BLaER1 (cell line): Measurements from ENCODE around the gene SLC25A25.

Experiments used
- H3K27ac ChIP-seq: shearing (Covaris generic); formaldehyde crosslinking; 2 replicates; pipeline ENCODE4 v1.8.1; 2022
- H3K27me3 ChIP-seq: shearing (Covaris generic); formaldehyde crosslinking; 2 replicates; pipeline ENCODE4 v1.8.1; 2022
- H3K36me3 ChIP-seq: shearing (Covaris generic); formaldehyde crosslinking; 2 replicates; pipeline ENCODE4 v1.8.1; 2022
- H3K4me1 ChIP-seq: shearing (Covaris generic); formaldehyde crosslinking; 2 replicates; pipeline ENCODE4 v1.8.1; 2022
- H3K4me2 ChIP-seq: shearing (Covaris generic); formaldehyde crosslinking; 2 replicates; pipeline ENCODE4 v1.8.1; 2022
- H3K4me3 ChIP-seq: shearing (Covaris generic); formaldehyde crosslinking; 2 replicates; pipeline ENCODE4 v1.8.1; 2022
- H3K9ac ChIP-seq: shearing (Covaris generic); formaldehyde crosslinking; 2 replicates; pipeline ENCODE4 v1.8.1; 2022
- H3K9me3 ChIP-seq: shearing (Covaris generic); formaldehyde crosslinking; 2 replicates; pipeline ENCODE4 v1.8.1; 2022
- H4K20me1 ChIP-seq: shearing (Covaris generic); formaldehyde crosslinking; 2 replicates; pipeline ENCODE4 v1.8.1; 2022
- Cebpa-rat ChIP-seq: shearing (Covaris generic); IDR thresholded peaks from 2 replicates; pipeline ENCODE4 v1.8.1; 2022

Gene SLC25A25

GRCh38 chr9:128051932-128052709, 15.9 kb upstream of the SLC25A25 start:
- no peak overlapping the region for H3K9ac ChIP-seq

GRCh38 chr9:128053560-128053959, 14.5 kb upstream of the SLC25A25 start:
- no peak overlapping the region for H3K9ac ChIP-seq
- H3K27me3 ChIP-seq, result no peaks in the 10 kb centered on the region
- no peak overlapping the region for H3K27ac ChIP-seq
- no peak overlapping the region for H3K4me2 ChIP-seq
- no peak for TF ChIP-seq Cebpa-rat
- no peaks in the 10 kb centered on the region for H4K20me1 ChIP-seq
- H3K4me1 ChIP-seq, result peaks cover 25% of the 10 kb centered on the region
- H3K9me3 ChIP-seq, result no peaks in the 10 kb centered on the region
- H3K36me3 ChIP-seq, result no peaks in the 10 kb centered on the region
- no peak overlapping the region for H3K4me3 ChIP-seq

More at GRCh38 chr9:128051932-128052709, 15.9 kb upstream of the SLC25A25 start:
- no peak overlapping the region for H3K27ac ChIP-seq
- peaks cover 25% of the 10 kb centered on the region for H3K4me1 ChIP-seq
- H3K4me2 ChIP-seq, result no peak overlapping the region
- no peak overlapping the region for H3K4me3 ChIP-seq
- H3K36me3 ChIP-seq, result no peaks in the 10 kb centered on the region
- H4K20me1 ChIP-seq, result no peaks in the 10 kb centered on the region
- H3K9me3 ChIP-seq, result no peaks in the 10 kb centered on the region
- no peaks in the 10 kb centered on the region for H3K27me3 ChIP-seq
- no peak for TF ChIP-seq Cebpa-rat

GRCh38 chr9:128054087-128054486, 13.9 kb upstream of the SLC25A25 start:
- no peak overlapping the region for H3K27ac ChIP-seq
- no peaks in the 10 kb centered on the region for H3K27me3 ChIP-seq
- TF ChIP-seq Cebpa-rat, result no peak
- no peak overlapping the region for H3K4me3 ChIP-seq
- no peaks in the 10 kb centered on the region for H3K36me3 ChIP-seq
- H3K4me2 ChIP-seq, result peak overlapping the region; percentile 63; the same call in 1 of the 2 replicates
- H3K9me3 ChIP-seq, result no peaks in the 10 kb centered on the region
- peaks cover 25% of the 10 kb centered on the region for H3K4me1 ChIP-seq
- no peak overlapping the region for H3K9ac ChIP-seq
- no peaks in the 10 kb centered on the region for H4K20me1 ChIP-seq

GRCh38 chr9:128055344-128056040, 12.5 kb upstream of the SLC25A25 start:
- Histone ChIP-seq H3K4me1 (peaks cover 29% of the 10 kb centered on the region), H3K36me3 (no peaks in the 10 kb centered on the region), H4K20me1 (no peaks in the 10 kb centered on the region), H3K27ac (peak overlapping the region; percentile 65), H3K9ac (peak overlapping the region; percentile 50; the same call in 1 of the 2 replicates), H3K27me3 (no peaks in the 10 kb centered on the region), H3K9me3 (no peaks in the 10 kb centered on the region), H3K4me2 (peak overlapping the region; percentile 63), H3K4me3 (no peak overlapping the region)
- TF ChIP-seq Cebpa-rat, result no peak

GRCh38 chr9:128056086-128056485, 11.9 kb upstream of the SLC25A25 start:
- H3K4me1 ChIP-seq, result peaks cover 35% of the 10 kb centered on the region
- H3K9ac ChIP-seq, result peak overlapping the region; percentile 24; the same call in 1 of the 2 replicates
- H3K27ac ChIP-seq, result peak overlapping the region; percentile 65
- no peak for TF ChIP-seq Cebpa-rat
- H3K27me3 ChIP-seq, result no peaks in the 10 kb centered on the region
- no peak overlapping the region for H3K4me3 ChIP-seq
- H4K20me1 ChIP-seq, result no peaks in the 10 kb centered on the region
- H3K36me3 ChIP-seq, result no peaks in the 10 kb centered on the region
- H3K4me2 ChIP-seq, result peak overlapping the region; percentile 63
- no peaks in the 10 kb centered on the region for H3K9me3 ChIP-seq

GRCh38 chr9:128056887-128057723, 10.9 kb upstream of the SLC25A25 start:
- no peak overlapping the region for H3K9ac ChIP-seq
- TF ChIP-seq Cebpa-rat, result no peak
- no peaks in the 10 kb centered on the region for H3K9me3 ChIP-seq
- no peaks in the 10 kb centered on the region for H4K20me1 ChIP-seq
- H3K4me2 ChIP-seq, result no peak overlapping the region
- no peaks in the 10 kb centered on the region for H3K27me3 ChIP-seq
- H3K36me3 ChIP-seq, result no peaks in the 10 kb centered on the region
- no peak overlapping the region for H3K4me3 ChIP-seq
- H3K4me1 ChIP-seq, result peaks cover 45% of the 10 kb centered on the region
- H3K27ac ChIP-seq, result 0 out of 2 replicates have a peak overlapping the region, but pooled peaks have one; percentile 65

- Histone ChIP-seq H3K9ac (no peak overlapping the region), H3K36me3 (no peaks in the 10 kb centered on the region), H3K27ac (no peak overlapping the region), H4K20me1 (no peaks in the 10 kb centered on the region), H3K9me3 (no peaks in the 10 kb centered on the region), H3K4me1 (peaks cover 52% of the 10 kb centered on the region), H3K4me2 (no peak overlapping the region), H3K27me3 (no peaks in the 10 kb centered on the region), H3K4me3 (no peak overlapping the region)
- no peak for TF ChIP-seq Cebpa-rat
Observed at GRCh38 chr9:128057724-128058409, 10.2 kb upstream of the SLC25A25 start.

GRCh38 chr9:128059365-128059983, 8.6 kb upstream of the SLC25A25 start:
- H3K9ac ChIP-seq, result no peak overlapping the region
- H3K36me3 ChIP-seq, result peaks cover 4% of the 10 kb centered on the region; the same call in 1 of the 2 replicates
- H3K4me2 ChIP-seq, result no peak overlapping the region
- H3K27ac ChIP-seq, result no peak overlapping the region
- no peak for TF ChIP-seq Cebpa-rat
- H3K4me3 ChIP-seq, result no peak overlapping the region
- peaks cover 64% of the 10 kb centered on the region for H3K4me1 ChIP-seq
- H4K20me1 ChIP-seq, result no peaks in the 10 kb centered on the region
- H3K27me3 ChIP-seq, result no peaks in the 10 kb centered on the region
- H3K9me3 ChIP-seq, result no peaks in the 10 kb centered on the region
